Measurements from ENCODE around the gene EPS8L1. TPM values are rescaled to one million over a fixed set of nuclear protein-coding genes. Genes with fewer than 3 reads are reported as not detected.

Gene EPS8L1
- total and polyA plus RNA-seq, 2 donors (not counting 1 experiment from before 2014, with no cell fraction given), result 0.72 to 1.0 TPM

- DNase-seq (no peak), ATAC-seq (ENCODE audit: low read depth) (no peak)
- Histone ChIP-seq H3K9ac (ENCODE audit: low read length) (no peak overlapping the region), H2AFZ (ENCODE audit: insufficient read depth, low read depth, low read length, poor library complexity, severe bottlenecking) (no peak overlapping the region), H3K27me3 (replicated peaks in 1 of 4; ENCODE audit: control extremely low read depth in 1 of 4, control insufficient read depth in 3 of 4, insufficient read depth in 4 of 4, low read length in 3 of 4) (peaks cover 0 to 64% (median 22%) of the 10 kb centered on the region in 4 experiments), H3K36me3 (replicated peaks in 1 of 2; ENCODE audit: control extremely low read depth in 1 of 2, control insufficient read depth in 1 of 2, extremely low read depth in 1 of 2, insufficient read depth in 2 of 2, low read length in 1 of 2) (no peaks in the 10 kb centered on the region), H3K79me2 (ENCODE audit: control insufficient read depth, insufficient read depth, low read length) (no peaks in the 10 kb centered on the region), H4K20me1 (ENCODE audit: control insufficient read depth, insufficient read depth, low read length, poor library complexity, severe bottlenecking) (no peaks in the 10 kb centered on the region), H3K27ac (ENCODE audit: low read length in 2 of 2) (no peak overlapping the region), H3K9me3 (ENCODE audit: control extremely low read depth in 1 of 3, control insufficient read depth in 2 of 3, insufficient read depth in 1 of 3, low read length in 2 of 3) (peaks cover 0 to 45% (median 4%) of the 10 kb centered on the region in 3 donors), H3K4me2 (replicated peaks; ENCODE audit: low read depth, low read length, poor library complexity, severe bottlenecking) (no peak overlapping the region), H3K4me1 (ENCODE audit: control insufficient read depth in 2 of 2, insufficient read depth in 2 of 2, low read length in 2 of 2) (peaks cover 20 to 25% of the 10 kb centered on the region in 2 donors), H3K4me3 (ENCODE audit: control extremely low read depth in 1 of 5, extremely low read depth in 1 of 5, insufficient read depth in 1 of 5, low read depth in 2 of 5, low read length in 4 of 5) (no peak overlapping the region)
- TF ChIP-seq EZH2 (IDR thresholded peaks at IDR 0.05; ENCODE audit: borderline replicate concordance, insufficient read depth, low read depth, low read length, poor library complexity, severe bottlenecking) (no peak), CTCF (IDR thresholded peaks at IDR 0.05) (no peak)
- intact Hi-C loops (cut with micrococcal nuclease), result no loop called here
- peaks cover 23% of the 10 kb centered on the region for H3K4me1 Mint-ChIP-seq
- peaks cover 62% of the 10 kb centered on the region for H3K27me3 Mint-ChIP-seq
- peaks cover 4% of the 10 kb centered on the region for H3K9me3 Mint-ChIP-seq (ENCODE audit: insufficient read depth)
- H3K4me3 Mint-ChIP-seq, result no peak overlapping the region
- WGBS (ENCODE audit: insufficient coverage), result no CpG with 5 or more reads among the region's 2 CpGs
- H3K27ac Mint-ChIP-seq, result no peak overlapping the region
- ChIA-PET CTCF (no interaction called here), POLR2A (no interaction called here)
Measured at GRCh38 chr19:55077106-55077505, 1.4 kb downstream of the EPS8L1 start.

- no peak overlapping the region for H3K9ac ChIP-seq (ENCODE audit: low read length)
- H3K4me1 ChIP-seq (ENCODE audit: control insufficient read depth in 2 of 2, insufficient read depth in 2 of 2, low read length in 2 of 2), result peaks cover 30% of the 10 kb centered on the region in 2 donors
- Mint-ChIP-seq H3K27me3 (peaks cover 63% of the 10 kb centered on the region), H3K4me1 (peaks cover 33% of the 10 kb centered on the region), H3K9me3 (ENCODE audit: insufficient read depth) (peaks cover 7% of the 10 kb centered on the region), H3K27ac (no peak overlapping the region), H3K4me3 (peak overlapping the region; percentile 57)
- ChIA-PET POLR2A (no interaction called here), CTCF (interaction anchor here (1.2 kb wide), 1 partner anchor 9 kb away, joined by 3 read pairs; no protein-coding TSS in a partner anchor)
- H4K20me1 ChIP-seq (ENCODE audit: control insufficient read depth, insufficient read depth, low read length, poor library complexity, severe bottlenecking), result no peaks in the 10 kb centered on the region
- no peak for DNase-seq
- no peaks in the 10 kb centered on the region for H3K36me3 ChIP-seq (replicated peaks in 1 of 2; ENCODE audit: control extremely low read depth in 1 of 2, control insufficient read depth in 1 of 2, extremely low read depth in 1 of 2, insufficient read depth in 2 of 2, low read length in 1 of 2)
- H2AFZ ChIP-seq (ENCODE audit: insufficient read depth, low read depth, low read length, poor library complexity, severe bottlenecking), result no peak overlapping the region
- intact Hi-C loops (cut with micrococcal nuclease), result no loop called here
- H3K27me3 ChIP-seq (replicated peaks in 1 of 4; ENCODE audit: control extremely low read depth in 1 of 4, control insufficient read depth in 3 of 4, insufficient read depth in 4 of 4, low read length in 3 of 4), result peaks cover 0 to 72% (median 24%) of the 10 kb centered on the region in 4 experiments
- H3K4me2 ChIP-seq (replicated peaks; ENCODE audit: low read depth, low read length, poor library complexity, severe bottlenecking), result no peak overlapping the region
- no peaks in the 10 kb centered on the region for H3K79me2 ChIP-seq (ENCODE audit: control insufficient read depth, insufficient read depth, low read length)
- no peak overlapping the region for H3K4me3 ChIP-seq (ENCODE audit: control extremely low read depth in 1 of 5, extremely low read depth in 1 of 5, insufficient read depth in 1 of 5, low read depth in 2 of 5, low read length in 4 of 5)
- no peak overlapping the region for H3K27ac ChIP-seq (ENCODE audit: low read length in 2 of 2)
- H3K9me3 ChIP-seq (ENCODE audit: control extremely low read depth in 1 of 3, control insufficient read depth in 2 of 3, insufficient read depth in 1 of 3, low read length in 2 of 3), result peaks cover 0 to 50% (median 4%) of the 10 kb centered on the region in 3 donors
- no peak for ATAC-seq (ENCODE audit: low read depth)
- 94% methylated on average over 5 of the region's 5 CpGs for WGBS (ENCODE audit: insufficient coverage)
- TF ChIP-seq EZH2 (IDR thresholded peaks at IDR 0.05; ENCODE audit: borderline replicate concordance, insufficient read depth, low read depth, low read length, poor library complexity, severe bottlenecking) (no peak), CTCF (IDR thresholded peaks at IDR 0.05) (no peak)
Measured at GRCh38 chr19:55078996-55079395, 3.3 kb downstream of the EPS8L1 start.

Measured in B cell (primary cell).